Inflammatory macrophage (primary cell): ENCODE results near the gene SLC9A8.
A peak's percentile ranks its signal among the peaks of the same experiment; 100 is the strongest.

Experiments used
- DNase-seq, 2 donors: peaks; one replicate each; pipeline ENCODE4 v3.0.0-alpha.2; 2020 to 2022

The SLC9A8 gene

DNA sequence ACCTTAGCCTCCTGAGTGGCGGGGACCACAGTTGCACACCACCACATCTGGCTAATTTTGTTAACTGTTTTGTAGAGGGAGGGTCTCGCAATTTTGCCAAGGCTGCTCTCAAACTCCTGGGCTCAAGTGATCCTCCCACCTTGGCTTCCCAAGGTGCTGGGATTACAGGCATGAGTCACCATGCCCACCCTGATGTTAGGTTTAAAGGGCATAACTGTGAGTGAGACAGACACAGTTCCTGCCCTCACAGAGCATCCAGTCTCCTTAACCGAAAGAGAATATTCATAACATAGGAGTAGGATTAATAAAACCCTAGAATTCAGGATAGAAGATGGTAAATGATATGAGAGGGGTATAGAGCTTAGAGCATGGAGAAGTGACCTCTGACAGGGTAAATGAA, 105.8 kb downstream of the SLC9A8 start:
- no peak for DNase-seq

DNA sequence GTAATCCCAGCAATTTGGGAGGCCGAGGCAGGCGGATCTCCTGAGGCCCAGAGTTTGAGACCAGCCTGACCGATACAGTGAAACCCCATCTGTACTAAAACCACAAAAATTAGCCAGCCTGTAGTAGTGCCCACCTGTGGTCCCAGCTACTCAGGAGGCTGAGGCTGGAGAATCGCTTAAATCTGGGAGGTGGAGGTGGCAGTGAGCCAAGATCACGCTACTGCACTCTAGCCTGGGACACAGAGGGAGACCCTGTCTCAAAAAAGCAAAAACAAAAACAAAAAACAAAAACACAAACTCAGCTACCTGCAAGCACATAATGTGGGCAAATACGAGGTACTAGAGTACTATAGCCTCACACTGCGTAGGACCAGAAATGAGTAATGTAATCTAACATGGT, 106.4 kb downstream of the SLC9A8 start:
- no peak for DNase-seq

DNA sequence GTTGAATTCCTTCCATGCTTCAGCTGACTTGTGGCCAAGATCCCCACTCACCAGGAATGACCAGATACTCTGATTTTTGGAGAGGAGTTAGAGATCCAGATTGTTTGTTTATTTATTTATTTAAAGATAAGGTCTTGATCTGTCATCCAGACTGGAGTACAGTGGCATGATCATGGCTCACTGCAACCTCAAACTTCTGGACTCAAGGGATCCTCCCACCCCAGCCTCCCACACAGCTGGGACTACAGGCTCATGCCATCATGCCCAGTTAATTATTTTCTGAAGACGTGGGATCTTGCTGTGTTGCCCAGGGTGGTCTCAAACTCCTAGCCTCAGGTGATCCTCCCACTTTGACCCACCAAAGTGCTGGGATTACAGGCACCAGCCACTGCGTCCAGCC, 106.8 kb downstream of the SLC9A8 start:
- peak in 1 of 2 donors; percentile 51 for DNase-seq

DNA sequence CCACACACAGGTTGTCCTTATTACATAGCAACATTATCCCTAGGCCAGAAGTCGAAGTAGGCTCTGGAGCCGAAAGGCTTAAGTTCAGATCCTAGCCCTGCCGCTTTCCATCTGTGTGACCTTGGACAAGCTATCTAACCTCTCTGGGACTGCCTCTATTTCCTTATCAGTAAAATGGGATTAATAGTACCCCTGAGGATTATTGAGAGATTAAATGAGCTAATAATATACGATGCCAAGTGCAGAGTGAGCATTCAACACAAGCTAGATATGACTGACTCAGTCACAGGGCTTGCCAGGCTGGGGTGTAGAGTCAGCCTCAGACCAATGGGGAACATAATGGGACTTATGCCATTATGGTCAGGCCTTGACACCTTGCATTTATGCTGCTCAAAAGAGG, 111.6 kb downstream of the SLC9A8 start:
- no peak for DNase-seq

DNA sequence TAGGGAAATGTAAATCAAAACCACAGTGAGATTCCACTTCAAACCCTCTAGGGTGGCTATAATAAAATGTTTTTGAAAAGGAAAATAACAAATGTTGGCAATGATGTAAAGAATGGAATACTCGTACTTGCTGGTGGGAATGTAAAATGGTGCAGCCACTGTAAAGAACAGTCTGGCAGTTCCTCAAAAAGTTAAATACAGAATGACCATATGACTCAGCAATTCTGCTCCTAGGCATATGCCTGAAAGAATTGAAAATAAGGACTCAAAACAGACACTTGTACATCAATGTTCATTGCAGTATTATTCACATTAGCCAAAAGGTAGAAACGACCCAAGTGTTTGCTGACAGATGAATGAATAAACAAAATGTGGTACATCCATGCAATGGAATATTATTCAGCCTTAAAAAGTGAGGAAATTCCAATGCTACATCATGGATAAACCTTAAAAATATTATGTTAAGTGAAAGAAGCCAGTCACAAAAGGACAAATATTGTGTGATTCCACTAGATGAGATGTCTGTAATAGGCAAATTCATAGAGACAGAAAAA, 113.3 kb downstream of the SLC9A8 start:
- DNase-seq = peak in 1 of 2 donors; percentile 39

DNA sequence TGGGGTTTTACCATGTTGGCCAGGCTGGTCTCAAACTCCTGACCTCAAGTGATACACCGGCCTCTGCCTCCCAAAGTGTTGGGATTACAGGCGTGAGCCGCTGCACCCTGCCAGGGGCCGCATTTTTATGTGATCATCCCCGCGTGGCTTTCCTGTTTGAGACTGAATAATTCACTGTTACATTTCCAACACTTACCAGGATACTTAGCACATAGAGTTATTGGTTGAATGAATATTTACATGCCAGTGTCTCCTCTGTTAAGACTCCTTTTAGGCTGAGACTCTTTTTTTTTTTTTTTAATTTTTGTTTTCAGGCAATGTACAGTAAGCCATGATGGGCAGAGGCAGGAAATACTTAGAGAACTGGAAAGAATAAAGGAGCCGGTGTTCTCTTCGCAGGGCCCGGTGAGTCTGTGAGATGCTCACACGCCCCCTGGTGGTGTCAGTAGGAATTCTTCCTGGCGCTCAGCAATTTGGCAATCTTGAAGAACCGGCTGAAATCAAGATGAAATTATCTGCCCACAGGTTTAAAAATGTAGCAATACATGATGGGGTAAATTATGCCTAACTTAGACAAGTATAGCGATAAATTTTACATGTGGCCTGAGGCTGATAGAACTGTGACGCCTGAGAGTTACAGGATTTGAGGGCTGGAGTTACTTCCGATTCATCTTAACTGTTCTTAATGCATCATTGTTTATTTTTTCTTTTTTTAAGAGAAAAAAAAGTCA, 115.9 kb downstream of the SLC9A8 start:
- peak; percentile 86 to 92 for DNase-seq

DNA sequence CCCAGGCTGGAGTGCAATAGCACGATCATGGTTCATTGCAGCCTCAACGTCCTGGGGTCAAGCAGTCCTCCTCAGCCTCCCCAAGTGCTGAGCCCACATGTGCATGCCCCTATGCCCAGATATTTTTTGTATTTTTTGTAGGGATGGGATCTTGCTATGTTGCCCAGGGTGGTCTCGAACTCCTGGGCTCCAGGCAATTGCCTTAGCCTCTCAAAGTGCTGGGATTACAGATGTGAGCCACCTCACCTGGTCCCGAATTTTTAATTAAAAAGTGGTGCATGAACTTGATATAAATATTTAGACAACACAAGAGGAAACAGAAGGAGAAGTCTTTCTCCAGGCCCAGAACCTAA, 116.5 kb downstream of the SLC9A8 start:
- DNase-seq = no peak

DNA sequence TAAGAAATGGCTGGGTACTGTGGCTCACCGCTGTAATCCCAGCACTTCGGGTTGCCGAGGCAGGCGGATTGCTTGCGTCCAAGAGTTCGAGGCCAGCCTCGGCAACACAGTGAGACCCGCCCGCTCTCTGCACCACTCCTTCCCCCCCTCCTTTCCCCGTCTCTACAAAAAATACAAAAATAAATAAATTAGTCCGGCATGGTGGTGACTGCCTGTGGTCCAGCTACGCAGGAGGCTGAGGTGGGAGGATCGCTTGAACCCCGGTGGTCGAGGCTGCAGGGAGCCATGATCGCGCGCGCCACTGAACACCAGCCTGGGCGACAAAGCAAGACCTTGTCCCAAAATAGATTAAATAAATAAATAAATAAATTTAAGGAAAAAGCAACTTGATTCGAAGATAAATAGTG, 123.1 kb downstream of the SLC9A8 start:
- DNase-seq = no peak

DNA sequence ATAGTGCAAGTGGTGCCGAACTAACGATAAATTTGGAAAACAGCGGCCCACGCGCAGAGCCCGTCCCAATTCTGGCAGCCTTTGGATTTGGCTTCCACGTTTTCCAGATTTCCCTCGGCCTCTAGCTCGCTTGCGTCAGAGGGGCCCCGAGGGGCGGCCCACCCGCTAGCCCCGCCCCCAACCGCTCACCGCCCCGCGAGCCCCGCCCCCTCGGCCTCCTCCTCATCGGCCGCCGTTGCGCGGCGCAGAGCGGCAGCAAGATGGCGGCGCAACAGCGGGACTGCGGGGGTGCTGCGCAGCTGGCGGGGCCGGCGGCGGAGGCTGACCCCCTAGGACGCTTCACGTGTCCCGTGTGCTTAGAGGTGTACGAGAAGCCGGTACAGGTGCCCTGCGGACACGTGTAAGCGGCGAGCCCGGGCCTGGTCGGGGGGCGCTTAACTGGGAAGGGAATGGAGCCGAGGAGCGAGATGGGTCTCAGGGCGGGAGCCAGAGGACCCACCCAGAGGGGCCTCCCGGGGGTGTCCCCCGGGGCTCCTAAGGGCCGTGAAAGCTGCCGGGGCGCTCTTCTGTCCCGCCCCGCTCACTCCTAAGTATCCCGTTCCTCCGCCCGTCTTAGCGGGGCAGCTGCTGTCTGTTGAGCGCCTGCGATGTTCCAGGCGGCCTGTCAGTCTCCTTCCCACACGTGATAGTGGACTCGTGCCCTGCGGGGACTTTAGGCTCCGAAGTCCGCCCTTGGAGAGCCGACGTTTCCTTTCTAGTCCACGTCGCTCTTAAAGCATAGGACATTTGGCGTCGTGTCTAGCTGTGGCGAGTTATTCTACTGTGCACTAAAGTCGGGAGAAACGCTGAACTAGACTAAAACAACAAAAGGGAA, 123.8 kb downstream of the SLC9A8 start, which contains the start of gene RNF114:
Gene RNF114, plus strand, starts transcription at position 245 of the 874 bp plus-strand sequence. Its CDS starts 16 bp downstream, at position 261.
- peak; percentile 92 to 95 for DNase-seq

DNA sequence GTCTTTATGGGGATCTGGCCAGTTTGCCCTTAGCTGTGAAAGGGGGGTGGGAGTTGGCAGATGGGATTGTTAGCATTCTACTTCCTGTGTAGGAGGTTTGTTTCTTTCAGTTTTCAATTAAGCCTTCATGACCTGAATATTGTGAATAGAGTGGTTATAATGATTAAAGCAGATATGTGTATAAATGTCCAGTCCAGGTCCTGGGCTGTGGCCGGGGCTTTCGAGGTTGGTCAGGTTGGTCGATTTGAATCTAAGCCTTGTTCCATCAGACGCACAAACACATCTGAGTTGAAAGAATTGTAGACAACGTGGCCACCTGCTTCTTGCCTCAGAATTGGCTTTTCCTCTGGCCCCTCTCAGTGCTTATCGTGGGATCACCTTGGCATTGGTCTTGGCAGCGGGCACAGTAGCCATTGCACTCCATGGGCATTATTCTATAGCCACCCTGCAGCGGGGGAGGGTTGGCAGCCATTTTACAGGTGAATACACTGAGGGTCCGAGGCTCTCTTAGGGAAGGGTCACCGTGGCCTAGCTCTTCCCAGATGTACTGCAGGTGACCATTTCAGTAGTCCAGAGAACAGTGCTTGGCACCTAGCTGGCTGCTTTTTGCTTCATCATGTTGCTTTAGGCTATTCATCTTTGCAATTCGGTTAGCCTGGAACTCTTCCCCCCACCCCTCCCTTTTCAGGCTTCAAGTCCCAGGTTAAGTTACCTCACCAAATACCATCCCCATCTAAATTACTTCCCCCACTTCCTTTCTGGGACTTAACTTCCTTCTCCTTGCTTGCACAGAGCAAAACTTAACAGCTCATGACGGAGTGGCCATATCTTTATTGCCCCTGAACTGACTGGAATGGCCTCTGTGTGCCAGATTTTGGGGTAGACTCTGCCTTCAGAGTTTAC, 124.7 kb downstream of the SLC9A8 start:
- DNase-seq = peak; percentile 38 to 40

DNA sequence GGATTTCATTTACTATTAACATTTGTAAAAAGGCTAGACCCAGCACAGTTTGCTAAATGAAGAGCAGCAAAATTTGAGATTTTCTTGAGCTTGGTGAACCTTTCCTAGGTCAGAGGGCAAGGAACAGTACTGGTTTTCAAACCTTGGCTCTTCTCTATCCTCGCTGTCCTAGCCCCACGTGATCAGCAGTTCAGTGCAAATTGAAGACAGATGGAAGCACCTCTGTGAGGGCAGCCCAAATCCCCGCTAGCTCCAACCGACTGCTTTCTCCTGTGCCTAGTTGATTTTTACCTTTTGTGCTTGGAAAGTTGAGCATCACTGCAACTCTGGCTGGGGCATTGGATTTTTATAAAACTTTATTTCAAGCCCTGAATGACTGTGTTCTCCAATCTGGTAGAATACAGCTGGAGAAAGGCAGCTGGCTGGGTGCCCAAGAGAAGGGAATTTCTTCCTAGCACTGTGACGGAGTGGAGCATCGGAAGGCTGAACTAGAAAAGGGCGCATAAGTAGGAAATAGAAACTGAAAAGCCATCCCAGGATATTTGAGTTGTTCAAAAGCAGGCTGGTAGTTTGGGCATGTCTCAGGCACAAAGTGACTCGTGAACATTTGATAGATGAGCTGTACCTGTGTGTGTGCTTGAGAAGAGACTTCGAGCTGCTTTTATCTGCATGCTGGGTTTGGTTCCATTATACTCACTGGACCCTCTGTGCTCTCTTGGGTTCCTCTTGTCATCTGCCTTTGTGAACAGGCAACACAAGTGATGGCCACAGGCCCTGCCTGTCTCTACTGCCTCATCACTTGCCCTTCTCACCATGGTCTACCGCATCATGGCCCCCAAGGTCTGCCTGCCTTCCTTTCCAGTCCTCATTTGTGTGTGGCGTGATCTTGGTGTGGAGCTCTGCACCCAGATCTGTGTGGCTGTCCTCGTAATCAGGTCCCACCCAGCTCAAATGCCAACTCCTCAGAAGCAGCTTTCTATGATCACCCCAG, 125.8 kb downstream of the SLC9A8 start:
- DNase-seq = no peak

DNA sequence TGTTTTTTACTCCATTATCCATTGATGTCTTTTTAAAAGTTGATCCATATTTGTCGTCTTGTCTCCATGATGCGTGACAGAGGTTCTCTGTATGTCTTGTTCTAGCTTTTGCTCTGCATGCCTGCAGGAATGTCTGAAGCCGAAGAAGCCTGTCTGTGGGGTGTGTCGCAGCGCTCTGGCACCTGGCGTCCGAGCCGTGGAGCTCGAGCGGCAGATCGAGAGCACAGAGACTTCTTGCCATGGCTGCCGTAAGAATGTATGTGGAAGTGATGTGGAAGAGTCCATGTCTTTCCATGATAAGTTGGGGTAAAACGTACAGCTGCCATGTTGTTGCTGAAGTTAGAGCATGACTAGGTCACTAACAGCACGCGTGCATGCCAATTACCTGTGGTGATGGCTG, 128.8 kb downstream of the SLC9A8 start:
- no peak for DNase-seq
